DMS53 (cell line): Measurements from ENCODE around the gene ZMYND10.

Experiments
- DNase-seq: peaks from one replicate; lab custom pipeline; 2025; lab: John Stamatoyannopoulos, UW

Gene ZMYND10

GRCh38 chr3:50347187-50347813 is 1.8 kb upstream of the ZMYND10 start:
- DNase-seq, result peak; percentile 81

- DNase-seq, result no peak
Measured at GRCh38 chr3:50345008-50345407, 524 bp downstream of the ZMYND10 start.

- DNase-seq, result no peak
Measured at GRCh38 chr3:50342813-50343633, 2.5 kb downstream of the ZMYND10 start.

DNA sequence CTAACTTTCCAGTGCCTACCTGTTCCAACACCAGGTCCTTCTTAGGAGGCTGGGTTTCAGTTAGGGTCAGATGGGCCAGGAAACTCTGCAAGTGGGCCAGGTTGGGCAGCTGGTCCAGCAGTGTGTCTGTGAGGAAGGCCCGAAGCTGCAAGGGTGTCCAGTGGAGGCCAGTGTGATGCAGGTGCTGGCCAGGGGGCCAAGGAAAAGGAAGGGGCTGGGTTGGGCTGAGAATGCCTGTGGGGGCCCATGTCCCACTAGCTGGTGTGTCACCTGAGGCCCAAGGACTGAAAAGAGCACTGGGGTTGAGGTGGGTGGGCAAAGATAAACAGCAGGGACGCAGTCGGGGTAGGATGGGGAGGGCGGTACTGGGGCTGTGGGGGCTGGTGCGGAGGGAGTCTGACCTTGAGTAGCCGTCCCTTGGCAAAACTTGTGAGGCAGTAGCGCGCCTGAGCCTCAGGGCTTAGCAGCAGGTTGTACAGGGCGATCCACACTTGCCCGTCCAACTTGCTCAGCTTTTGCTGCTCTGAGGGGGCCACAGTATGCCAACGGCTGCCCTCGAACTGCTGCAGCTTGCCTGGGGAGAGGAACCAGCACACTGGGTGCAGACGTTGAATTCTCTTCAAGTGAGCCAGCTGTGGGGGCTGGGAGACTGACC is 3.4 kb downstream of the ZMYND10 start:
- no peak for DNase-seq

GRCh38 chr3:50341537-50341936 is 4.0 kb downstream of the ZMYND10 start:
- no peak for DNase-seq

GRCh38 chr3:50340448-50341329 is 4.8 kb downstream of the ZMYND10 start, which contains the start of gene RASSF1:
TSS of gene RASSF1 (minus strand) at chr3:50340836. CDS start at chr3:50340805, 31 bp downstream.
- DNase-seq, result no peak

DNA sequence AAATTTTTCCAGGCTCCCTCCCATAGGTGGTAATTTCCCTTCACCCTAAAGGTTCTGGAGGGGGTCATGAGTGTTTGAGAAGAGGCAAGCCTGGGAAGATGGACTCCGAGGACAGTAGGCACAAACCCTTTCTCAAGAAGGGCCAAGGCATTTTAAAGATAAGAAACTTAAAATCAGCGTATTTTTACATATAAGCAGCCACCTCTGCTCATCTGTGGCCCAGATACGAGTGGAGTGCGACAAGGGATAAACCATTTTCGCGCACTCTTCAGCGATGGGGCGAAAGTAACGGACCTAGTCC is 5.4 kb downstream of the ZMYND10 start:
- no peak for DNase-seq

- no peak for DNase-seq
Measured at GRCh38 chr3:50339485-50340146, 5.9 kb downstream of the ZMYND10 start.

- no peak for DNase-seq
Measured at GRCh38 chr3:50338965-50339364, 6.6 kb downstream of the ZMYND10 start.

GRCh38 chr3:50337175-50337861 is 8.2 kb downstream of the ZMYND10 start:
- DNase-seq, result peak; percentile 95

GRCh38 chr3:50336452-50337174 is 8.9 kb downstream of the ZMYND10 start:
- DNase-seq, result peak; percentile 40

DNA sequence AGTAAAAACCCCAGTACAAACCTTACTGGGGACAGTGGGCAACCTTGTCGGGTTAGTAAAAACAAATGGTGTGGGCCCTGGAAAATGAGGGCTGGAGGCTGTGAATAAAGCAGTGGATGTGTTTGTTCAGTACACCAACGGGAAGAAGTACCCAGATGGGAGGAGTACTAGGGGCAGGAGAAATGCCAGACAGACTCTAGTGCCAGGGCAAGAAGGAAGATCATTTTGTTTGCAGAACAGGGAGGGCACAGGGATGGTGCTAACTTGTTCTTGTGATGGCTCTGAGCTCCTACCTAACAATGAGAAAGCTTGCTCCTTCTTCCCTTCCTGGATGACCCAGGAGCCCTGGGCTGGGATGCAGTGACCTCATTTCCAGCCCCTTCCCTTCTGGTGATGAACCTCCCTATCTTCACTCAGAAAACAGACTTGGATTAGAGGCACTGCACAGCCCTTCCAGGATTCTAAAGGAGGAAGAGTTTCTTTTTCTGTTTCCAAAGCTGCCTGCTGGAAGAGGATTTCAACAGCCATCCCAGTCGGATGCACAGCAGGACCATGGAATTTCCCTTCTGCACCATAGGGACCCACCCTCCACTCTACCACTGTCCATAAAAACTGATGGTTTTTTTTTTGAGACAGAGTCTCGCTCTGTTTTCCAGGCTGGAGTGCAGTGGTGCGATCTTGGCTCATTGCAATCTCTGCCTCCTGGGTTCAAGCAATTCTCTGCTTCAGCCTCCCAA is 11.0 kb downstream of the ZMYND10 start:
- DNase-seq, result no peak

- no peak for DNase-seq
Measured at GRCh38 chr3:50333744-50334328, 11.7 kb downstream of the ZMYND10 start.

DNA sequence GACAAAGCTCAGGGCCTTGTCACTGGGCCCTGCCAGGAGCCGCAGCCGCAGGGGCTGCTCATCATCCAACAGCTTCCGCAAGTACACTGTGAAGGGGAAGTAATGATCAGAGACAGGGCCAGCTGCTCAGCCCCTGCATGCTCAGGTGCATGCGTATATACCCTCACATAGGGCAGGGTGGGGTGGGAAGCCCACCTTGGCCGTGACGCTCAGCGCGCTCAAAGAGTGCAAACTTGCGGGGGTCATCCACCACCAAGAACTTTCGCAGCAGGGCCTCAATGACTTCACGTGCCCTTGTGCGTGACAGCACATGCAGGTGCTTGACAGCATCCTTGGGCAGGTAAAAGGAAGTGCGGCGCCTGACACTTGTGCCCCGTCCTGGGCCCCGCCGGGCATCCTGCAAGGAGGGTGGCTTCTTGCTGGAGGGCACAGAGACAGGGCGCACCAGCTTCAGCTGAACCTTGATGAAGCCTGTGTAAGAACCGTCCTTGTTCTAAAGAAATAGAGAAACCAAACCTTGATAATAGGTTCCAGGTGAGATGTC is 14.1 kb downstream of the ZMYND10 start:
- no peak for DNase-seq

- no peak for DNase-seq
Measured at GRCh38 chr3:50330330-50330729, 15.2 kb downstream of the ZMYND10 start.

GRCh38 chr3:50327943-50328691 is 17.4 kb downstream of the ZMYND10 start, which contains the start of gene TUSC2:
TSS of gene TUSC2 (minus strand) at chr3:50328223. CDS start at chr3:50328099, 124 bp downstream.
- peak; percentile 95 for DNase-seq

- no peak for DNase-seq
Measured at GRCh38 chr3:50327129-50327528, 18.4 kb downstream of the ZMYND10 start.

DNA sequence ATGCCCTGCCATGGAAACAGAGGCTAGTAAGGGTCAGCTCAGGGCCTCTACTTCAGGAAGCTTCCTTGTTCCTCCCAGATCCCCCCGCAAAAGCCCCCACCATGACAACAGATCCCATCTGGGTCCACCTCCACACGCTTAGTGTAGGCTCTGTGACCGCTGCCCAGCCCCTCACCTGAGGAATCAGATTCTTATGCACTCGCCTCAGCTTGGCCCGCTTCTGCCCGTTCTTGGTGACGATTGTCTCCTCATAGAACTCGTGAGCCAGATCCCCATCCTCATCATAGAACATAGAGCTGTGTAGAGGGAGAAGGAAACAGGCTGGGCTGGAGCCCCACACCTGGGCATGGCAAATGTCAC is 19.4 kb downstream of the ZMYND10 start:
- no peak for DNase-seq
